AG10803 (cell line): ENCODE results near the gene STIMATE.
A peak's percentile ranks its signal among the peaks of the same experiment; 100 is the strongest.

Experiments
- DNase-seq: peaks from one replicate; pipeline ENCODE4 v3.0.0; 2010; ENCODE audit warnings: low read depth
- H3K4me3 ChIP-seq: 2 replicates; pipeline ENCODE4 v1.5.1; 2011; ENCODE audit warnings: mild to moderate bottlenecking, low read length, control low read depth
- CTCF ChIP-seq: conservative IDR thresholded peaks from 2 replicates; pipeline ENCODE4 v1.5.1; 2011; ENCODE audit warnings: mild to moderate bottlenecking, low read length, control low read depth, inconsistent platforms

Gene STIMATE

GRCh38 chr3:52795298-52795900, 101.9 kb downstream of the STIMATE start:
- H3K4me3 ChIP-seq: no peak overlapping the region
- no peak for DNase-seq
- no peak for TF ChIP-seq CTCF

- no peak for DNase-seq
- H3K4me3 ChIP-seq: no peak within 1 kb of the TSS
- TF ChIP-seq CTCF: no peak
Observed at GRCh38 chr3:52794612-52795099, 102.7 kb downstream of the STIMATE start, which contains the start of gene ITIH3. Gene ITIH3, plus strand, starts transcription at chr3:52794796. Its CDS starts 8 bp downstream, at chr3:52794804.

GRCh38 chr3:52793702-52794611, 103.4 kb downstream of the STIMATE start:
- DNase-seq: no peak
- no peak for TF ChIP-seq CTCF
- no peak overlapping the region for H3K4me3 ChIP-seq

GRCh38 chr3:52792961-52793695, 104.2 kb downstream of the STIMATE start:
- TF ChIP-seq CTCF: no peak
- no peak overlapping the region for H3K4me3 ChIP-seq
- DNase-seq: peak; percentile 48

- no peak overlapping the region for H3K4me3 ChIP-seq
- DNase-seq: no peak
- TF ChIP-seq CTCF: no peak
Observed at GRCh38 chr3:52792413-52792812, 104.9 kb downstream of the STIMATE start.

GRCh38 chr3:52791928-52792327, 105.4 kb downstream of the STIMATE start:
- no peak for TF ChIP-seq CTCF
- H3K4me3 ChIP-seq: no peak overlapping the region
- no peak for DNase-seq
